Gastrocnemius medialis (tissue), 4 donors: ENCODE data around the gene ZNF680. TPM values are rescaled to one million over a fixed set of nuclear protein-coding genes. Genes with fewer than 3 reads are reported as not detected.
A peak's percentile ranks its signal among the peaks of the same experiment; 100 is the strongest.
"Not testable (repeated sequence)": the region's sequence is repeated elsewhere in the genome, so short reads cannot be mapped to it uniquely, and the experiment has no call there.

Experiments
- ATAC-seq, 2 donors: fragments of 150-250 bp; one replicate each; pipeline ENCODE4 v1.9.1; 2016
- DNase-seq, 2 donors: peaks; one replicate each; pipeline ENCODE4 v3.0.0-alpha.2; 2019
- H3K27ac ChIP-seq, 4 donors: fragments of 200-600 bp; sonication (generic); 1 replicate in 1 of 4; 2 replicates in 3 of 4; pipeline ENCODE4 v1.5.1; 2016 to 2018; ENCODE audit warnings: mild to moderate bottlenecking in 2 of 4, moderate library complexity in 1 of 4
- H3K27me3 ChIP-seq, 3 donors: fragments of 200-600 bp; sonication (generic) in 2 of 3; 1 replicate in 1 of 3; 2 replicates in 2 of 3; pipeline versions ENCODE4 v1.5.1 to v1.6.0; 2016 to 2019; ENCODE audit warnings: mild to moderate bottlenecking in 1 of 3, moderate library complexity in 1 of 3
- H3K36me3 ChIP-seq, 2 donors: fragments of 200-600 bp; sonication (generic) in 1 of 2; one replicate each; pipeline ENCODE4 v1.5.1; 2017 to 2018
- H3K4me1 ChIP-seq, 2 donors: fragments of 200-600 bp; sonication (generic) in 1 of 2; one replicate each; pipeline ENCODE4 v1.5.1; 2016 to 2017; ENCODE audit warnings: mild to moderate bottlenecking in 2 of 2
- H3K4me3 ChIP-seq, 4 donors: fragments of 200-600 bp; sonication (generic) in 3 of 4; 1 replicate in 1 of 4; 2 replicates in 3 of 4; pipeline ENCODE4 v1.5.1; 2016 to 2019; ENCODE audit warnings: mild to moderate bottlenecking in 2 of 4
- H3K9me3 ChIP-seq, 3 donors: fragments of 200-600 bp; sonication (generic) in 2 of 3; 1 replicate in 1 of 3; 2 replicates in 2 of 3; pipeline ENCODE4 v1.5.1; 2016 to 2019
- POLR2A ChIP-seq, 2 donors: fragments of 450-650 bp; IDR thresholded peaks; one replicate each; pipeline ENCODE4 v1.6.1; 2017; ENCODE audit warnings: antibody characterized with exemption in 2 of 2, mild to moderate bottlenecking in 2 of 2, moderate library complexity in 2 of 2
- in situ Hi-C, 4 donors: fragments of 200-750 bp; cut with MboI; loops; one replicate each; pipeline versions ENCODE4 v1.15.0 to v1.8.0; 2017; ENCODE audit warnings: low sequenced_read_pairs in 4 of 4
- intact Hi-C: fragments of 100-400 bp; cut with DNase I; formaldehyde crosslinking; loops from one replicate; pipeline ENCODE4 v1.15.1; 2023; ENCODE audit warnings: low total_unique reads
- total RNA-seq, 4 donors: library from RNA; depleted of rRNA; stranded (reverse); fragments of >200 nt; gene quantifications; one replicate each; pipeline versions ENCODE4 v1.1.0 to v1.2.3, GENCODE V29; 2016
- TF ChIP-seq, protein P1 (sequence below), 5 experiments: fragments of 450-650 bp in 3 of 5; fragments of 200-600 bp in 2 of 5; sonication (generic) in 2 of 5; IDR thresholded peaks in 4 of 5; conservative IDR thresholded peaks in 1 of 5; 1 replicate in 4 of 5; 2 replicates in 1 of 5; pipeline ENCODE4 v1.5.1; 2016 to 2019; ENCODE audit warnings: antibody characterized with exemption in 5 of 5, mild to moderate bottlenecking in 3 of 5, moderate library complexity in 3 of 5

Gene ZNF680
- total RNA-seq, 4 donors from 2014 or later, result 10.0 to 34.3 (median 14.2) TPM

DNA sequence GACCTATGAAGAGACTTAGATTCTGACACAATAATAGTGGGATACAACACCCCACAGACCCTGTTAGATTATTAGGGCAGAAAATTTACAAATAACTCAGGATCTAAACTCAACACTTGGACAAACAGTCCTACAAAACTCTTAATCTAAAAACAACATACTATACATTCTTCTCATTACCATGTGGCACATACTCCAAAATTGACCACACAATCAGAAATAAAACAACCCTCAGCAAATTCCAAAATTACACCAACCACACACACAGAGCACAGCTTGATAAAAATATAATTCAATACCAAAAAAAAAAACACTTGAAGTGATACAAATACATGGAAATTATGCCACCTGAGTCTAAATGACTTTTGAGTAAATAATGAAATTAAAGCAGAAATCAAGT, 7.8 kb downstream of the ZNF680 start:
- intact Hi-C loops (no loop called here), in situ Hi-C loops (loop anchor here (25.0 kb wide), 3 partner anchors 243 to 643 kb away; partner anchors contain the start of gene ZNF736 (in 3 of the 4))
- Histone ChIP-seq H3K4me1 (peaks cover 44 to 56% of the 10 kb centered on the region in 2 donors), H3K27ac (no peak overlapping the region), H3K36me3 (no peaks in the 10 kb centered on the region), H3K4me3 (no peak overlapping the region), H3K27me3 (no peaks in the 10 kb centered on the region), H3K9me3 (no peaks in the 10 kb centered on the region)
- no peak for ATAC-seq
- TF ChIP-seq POLR2A (IDR thresholded peaks at IDR 0.05), result no peak
- TF ChIP-seq, protein P1, sequence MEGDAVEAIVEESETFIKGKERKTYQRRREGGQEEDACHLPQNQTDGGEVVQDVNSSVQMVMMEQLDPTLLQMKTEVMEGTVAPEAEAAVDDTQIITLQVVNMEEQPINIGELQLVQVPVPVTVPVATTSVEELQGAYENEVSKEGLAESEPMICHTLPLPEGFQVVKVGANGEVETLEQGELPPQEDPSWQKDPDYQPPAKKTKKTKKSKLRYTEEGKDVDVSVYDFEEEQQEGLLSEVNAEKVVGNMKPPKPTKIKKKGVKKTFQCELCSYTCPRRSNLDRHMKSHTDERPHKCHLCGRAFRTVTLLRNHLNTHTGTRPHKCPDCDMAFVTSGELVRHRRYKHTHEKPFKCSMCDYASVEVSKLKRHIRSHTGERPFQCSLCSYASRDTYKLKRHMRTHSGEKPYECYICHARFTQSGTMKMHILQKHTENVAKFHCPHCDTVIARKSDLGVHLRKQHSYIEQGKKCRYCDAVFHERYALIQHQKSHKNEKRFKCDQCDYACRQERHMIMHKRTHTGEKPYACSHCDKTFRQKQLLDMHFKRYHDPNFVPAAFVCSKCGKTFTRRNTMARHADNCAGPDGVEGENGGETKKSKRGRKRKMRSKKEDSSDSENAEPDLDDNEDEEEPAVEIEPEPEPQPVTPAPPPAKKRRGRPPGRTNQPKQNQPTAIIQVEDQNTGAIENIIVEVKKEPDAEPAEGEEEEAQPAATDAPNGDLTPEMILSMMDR (IDR thresholded peaks at IDR 0.05 in 4 of 5, conservative IDR thresholded peaks at IDR 0.05 in 1 of 5), result no peak
- no peak for DNase-seq

- peaks cover 37 to 55% of the 10 kb centered on the region in 2 donors for H3K4me1 ChIP-seq
- ATAC-seq, H3K27me3 ChIP-seq, DNase-seq, intact Hi-C loops, H3K27ac ChIP-seq, H3K36me3 ChIP-seq, H3K4me3 ChIP-seq, H3K9me3 ChIP-seq: not testable (repeated sequence)
- in situ Hi-C loops, result loop anchor here (25.0 kb wide), 3 partner anchors 242 to 642 kb away; partner anchors contain the start of gene ZNF736 (in 3 of the 4)
Observed at GRCh38 chr7:64554188-64554587, 8.7 kb downstream of the ZNF680 start.

DNA sequence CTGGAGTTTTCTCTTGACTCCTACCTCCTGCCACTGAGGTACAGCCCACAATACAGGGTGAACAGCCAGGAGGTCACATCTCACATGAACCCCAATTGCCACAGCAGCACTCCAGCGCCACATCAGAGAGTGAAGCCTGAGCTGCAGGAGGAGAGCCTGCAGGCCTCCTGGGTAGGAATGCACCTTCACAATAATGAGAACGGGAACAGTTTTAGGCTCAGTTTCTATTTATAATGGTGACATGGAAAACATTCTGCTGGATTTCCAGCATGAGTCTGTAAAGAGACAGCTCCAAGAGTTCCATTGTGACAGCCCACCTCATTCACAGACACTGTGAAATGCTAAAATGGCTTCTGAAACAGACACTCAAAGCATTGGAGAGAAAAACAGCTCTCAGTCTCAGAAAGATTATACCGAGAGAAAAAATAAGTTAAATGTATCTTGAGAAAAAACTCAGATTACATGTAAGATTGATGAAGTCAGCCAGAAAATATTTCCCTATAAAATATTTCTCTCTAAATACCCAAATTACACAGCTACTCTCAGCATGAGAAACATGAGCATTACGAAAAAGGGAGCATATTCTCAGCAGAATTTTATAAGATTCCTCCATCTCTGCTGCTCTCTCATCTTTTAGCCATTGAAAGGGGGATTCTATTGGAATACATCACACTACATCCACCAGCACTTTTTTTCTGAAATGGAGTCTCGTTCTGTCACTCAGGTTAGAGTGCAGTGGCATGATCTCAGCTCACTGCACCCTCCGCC, 11.3 kb downstream of the ZNF680 start:
- no peak for TF ChIP-seq POLR2A (IDR thresholded peaks at IDR 0.05)
- TF ChIP-seq, protein P1 (IDR thresholded peaks at IDR 0.05 in 4 of 5, conservative IDR thresholded peaks at IDR 0.05 in 1 of 5), result no peak
- no peaks in the 10 kb centered on the region for H3K27me3 ChIP-seq
- ATAC-seq, result no peak
- DNase-seq, result no peak
- H3K4me1 ChIP-seq, result peaks cover 19 to 32% of the 10 kb centered on the region in 2 donors
- H3K9me3 ChIP-seq, result no peaks in the 10 kb centered on the region
- no peaks in the 10 kb centered on the region for H3K36me3 ChIP-seq
- in situ Hi-C loops (loop anchor here (25.0 kb wide), 3 partner anchors 239 to 639 kb away; partner anchors contain the start of gene ZNF736 (in 3 of the 4)), intact Hi-C loops (no loop called here)
- peak overlapping the region in 2 of 4 donors; percentile 51 to 52 for H3K27ac ChIP-seq
- no peak overlapping the region for H3K4me3 ChIP-seq

DNA sequence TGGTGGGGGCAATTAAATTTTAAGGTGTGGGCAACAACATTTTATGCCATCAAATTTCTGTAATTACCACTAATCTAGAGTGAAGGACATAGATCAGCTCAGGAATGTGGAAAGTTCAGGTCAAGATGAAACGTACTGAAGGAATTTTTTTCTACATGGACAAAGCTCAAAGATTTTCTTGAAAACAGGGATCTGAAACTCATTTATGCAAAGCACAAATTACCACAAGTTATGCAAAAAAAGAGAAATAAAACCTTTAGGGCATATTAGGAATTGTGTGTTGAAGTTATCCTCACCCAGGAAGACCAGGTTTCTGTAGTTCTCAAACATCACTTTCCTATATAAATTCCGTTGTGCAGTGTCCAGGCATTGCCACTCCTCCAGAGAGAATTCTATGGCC, 18.9 kb downstream of the ZNF680 start:
- Histone ChIP-seq H3K9me3 (no peaks in the 10 kb centered on the region), H3K27ac (no peak overlapping the region), H3K36me3 (peaks cover 0 to 6% of the 10 kb centered on the region in 2 donors), H3K27me3 (no peaks in the 10 kb centered on the region), H3K4me1 (peaks cover 4 to 10% of the 10 kb centered on the region in 2 donors), H3K4me3 (no peak overlapping the region)
- TF ChIP-seq, protein P1 (IDR thresholded peaks at IDR 0.05 in 4 of 5, conservative IDR thresholded peaks at IDR 0.05 in 1 of 5), result no peak
- TF ChIP-seq POLR2A (IDR thresholded peaks at IDR 0.05), result no peak
- ATAC-seq (no peak), DNase-seq (no peak)
- intact Hi-C loops, result no loop called here
- in situ Hi-C loops, result loop anchor here in 1 of 4 donors (25.0 kb wide), 1 partner anchor 232 kb away; the partner anchor contains the start of gene ZNF736
